ENCODE measurements around the gene PRODH.
"Not testable (repeated sequence)": the region's sequence is repeated elsewhere in the genome, so short reads cannot be mapped to it uniquely, and the experiment has no call there.

Gene PRODH

DNA sequence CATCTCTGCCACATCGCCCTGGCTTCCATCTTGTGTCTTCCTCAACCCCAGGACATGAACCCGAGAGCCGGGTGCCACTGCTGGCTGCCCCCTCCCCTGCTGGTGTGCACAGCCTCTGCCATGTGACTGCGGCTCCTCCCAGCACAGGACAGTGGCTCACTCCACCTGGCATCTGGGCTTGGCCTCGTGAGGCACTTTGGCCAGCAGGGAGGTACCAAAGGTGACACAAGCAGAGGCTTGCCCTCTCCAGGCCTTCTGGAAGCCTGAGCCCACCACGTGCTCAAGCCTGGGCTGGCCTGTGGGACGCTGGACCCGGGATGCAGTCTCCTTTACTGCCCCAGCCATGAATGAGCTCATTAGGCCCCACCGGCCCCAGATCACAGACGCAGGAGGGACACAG lies 21.5 kb downstream of the PRODH start:
- H3K36me3 ChIP-seq (ENCODE audit: control insufficient read depth in 2 of 2, insufficient read depth in 1 of 2, low read length in 2 of 2); H3K4me1 ChIP-seq (ENCODE audit: control insufficient read depth, insufficient read depth, low read length); H3K4me3 ChIP-seq (ENCODE audit: low read depth, low read length); POLR2A ChIA-PET; H3K27ac ChIP-seq (ENCODE audit: extremely low read depth, low read depth, low read length); H3K9me3 ChIP-seq (ENCODE audit: control insufficient read depth, insufficient read depth, low read depth, low read length): not testable (repeated sequence)
- CTCF ChIA-PET: interaction anchor here (1.2 kb wide), 1 partner anchor 9 kb away, joined by 3 read pairs; no protein-coding TSS in a partner anchor

DNA sequence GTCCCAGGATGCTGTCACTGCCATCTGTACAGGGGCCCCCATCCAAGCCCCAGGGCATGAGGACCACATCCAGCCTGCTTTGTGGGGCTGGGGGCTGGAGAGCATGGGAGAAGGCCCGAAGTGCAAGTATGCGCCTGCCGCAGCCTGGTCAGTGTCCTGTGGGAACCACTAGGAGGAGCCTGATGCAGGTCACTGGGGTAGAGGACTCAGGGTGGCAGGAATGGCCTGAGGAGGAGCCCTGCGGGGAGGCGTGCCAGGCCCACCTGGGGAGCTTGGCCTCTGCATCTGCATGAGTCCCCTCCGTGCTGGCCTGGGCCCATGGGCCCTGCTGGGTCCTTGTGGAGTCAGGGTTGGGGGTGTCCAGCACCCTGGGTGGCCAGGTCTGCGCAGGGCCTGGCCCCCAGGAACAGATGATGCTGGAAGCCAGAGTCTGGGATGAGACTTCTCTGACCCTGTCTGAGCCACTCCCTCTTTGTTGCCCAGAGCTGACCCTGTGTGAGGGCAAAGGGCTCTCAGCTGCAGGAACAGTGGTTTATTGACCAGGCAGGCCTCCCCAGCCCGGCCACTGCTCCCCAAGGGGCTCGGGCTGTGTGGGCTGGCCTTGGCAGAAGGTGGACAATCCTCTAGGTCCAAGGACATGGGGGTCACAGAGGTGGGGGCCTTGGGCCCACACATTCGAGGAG lies 23.7 kb downstream of the PRODH start:
- CTCF ChIA-PET: interaction anchor here (1.0 to 1.1 kb wide), 2 partner anchors 14 to 42 kb away, joined by 3 to 4 read pairs; no protein-coding TSS in a partner anchor
- H3K4me3 ChIP-seq (ENCODE audit: low read depth, low read length); H3K36me3 ChIP-seq (ENCODE audit: control insufficient read depth in 2 of 2, insufficient read depth in 1 of 2, low read length in 2 of 2); H3K4me1 ChIP-seq (ENCODE audit: control insufficient read depth, insufficient read depth, low read length); POLR2A ChIA-PET; H3K9me3 ChIP-seq (ENCODE audit: control insufficient read depth, insufficient read depth, low read depth, low read length); H3K27ac ChIP-seq (ENCODE audit: extremely low read depth, low read depth, low read length): not testable (repeated sequence)

DNA sequence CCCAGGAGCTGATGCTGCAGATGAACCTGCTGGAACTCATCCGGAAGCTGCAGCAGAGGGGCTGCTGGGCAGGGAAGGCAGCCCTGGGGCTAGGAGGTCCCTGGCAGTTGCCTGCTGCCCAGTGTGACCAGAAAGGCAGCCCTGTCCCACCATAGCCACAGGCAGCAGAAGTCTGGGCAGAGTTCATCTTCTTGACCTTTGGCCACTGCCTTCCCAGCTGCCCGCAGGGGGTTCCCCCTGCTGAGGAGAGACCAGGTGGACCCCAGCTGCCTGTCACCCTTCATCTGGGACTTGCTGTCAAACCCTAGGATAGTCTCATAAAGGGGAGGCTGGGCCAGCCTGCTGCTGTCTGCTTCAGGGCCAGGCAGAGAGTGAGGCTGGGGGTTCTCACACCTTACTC lies 24.6 kb downstream of the PRODH start:
- H3K4me3 ChIP-seq (ENCODE audit: low read depth, low read length); H3K4me1 ChIP-seq (ENCODE audit: control insufficient read depth, insufficient read depth, low read length); H3K27ac ChIP-seq (ENCODE audit: extremely low read depth, low read depth, low read length); CTCF ChIA-PET; H3K36me3 ChIP-seq (ENCODE audit: control insufficient read depth in 2 of 2, insufficient read depth in 1 of 2, low read length in 2 of 2); H3K9me3 ChIP-seq (ENCODE audit: control insufficient read depth, insufficient read depth, low read depth, low read length); POLR2A ChIA-PET: not testable (repeated sequence)

DNA sequence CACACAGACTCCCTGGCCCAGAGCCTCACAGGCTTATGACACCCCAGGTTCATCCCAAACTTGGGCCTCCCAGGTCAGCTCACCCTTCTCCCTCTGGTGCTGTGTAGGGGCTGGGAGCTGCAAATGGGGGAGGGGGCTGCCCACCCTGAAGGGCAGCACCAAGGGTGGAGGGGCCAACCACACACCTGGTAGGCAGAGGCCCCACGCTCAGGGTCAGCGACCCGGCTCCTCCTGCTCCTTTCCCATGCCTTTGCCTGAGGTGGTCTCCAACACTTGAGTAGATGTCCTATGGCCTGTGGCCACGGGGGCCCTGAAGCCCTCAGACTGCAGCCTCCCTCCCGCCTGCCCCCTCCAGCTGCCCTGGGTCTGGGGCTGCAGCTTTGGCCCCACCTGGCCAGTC lies 26.5 kb downstream of the PRODH start:
- Histone ChIP-seq H3K4me3 (ENCODE audit: low read depth, low read length) (no peak overlapping the region), H3K27ac (ENCODE audit: extremely low read depth, low read depth, low read length) (no peak overlapping the region), H3K36me3 (ENCODE audit: control insufficient read depth in 2 of 2, insufficient read depth in 1 of 2, low read length in 2 of 2) (no peaks in the 10 kb centered on the region), H3K9me3 (ENCODE audit: control insufficient read depth, insufficient read depth, low read depth, low read length) (no peaks in the 10 kb centered on the region), H3K4me1 (ENCODE audit: control insufficient read depth, insufficient read depth, low read length) (no peaks in the 10 kb centered on the region)
- no peak for TF ChIP-seq GFI1B (tag by site-specific recombination; IDR thresholded peaks at IDR 0.05)
- TF ChIP-seq MEIS1 (CRISPR knock-in tag; IDR thresholded peaks at IDR 0.05; ENCODE audit: borderline replicate concordance): no peak
- TF ChIP-seq ZNF596 (tag by site-specific recombination; IDR thresholded peaks at IDR 0.05): no peak
- TF ChIP-seq ZNF707 (tag by site-specific recombination; IDR thresholded peaks at IDR 0.05): no peak
- no peak for TF ChIP-seq ZNF785 (tag by site-specific recombination; IDR thresholded peaks at IDR 0.05)
- no peak for TF ChIP-seq ZNF501 (tag by site-specific recombination; IDR thresholded peaks at IDR 0.05)
- TF ChIP-seq, protein P1, sequence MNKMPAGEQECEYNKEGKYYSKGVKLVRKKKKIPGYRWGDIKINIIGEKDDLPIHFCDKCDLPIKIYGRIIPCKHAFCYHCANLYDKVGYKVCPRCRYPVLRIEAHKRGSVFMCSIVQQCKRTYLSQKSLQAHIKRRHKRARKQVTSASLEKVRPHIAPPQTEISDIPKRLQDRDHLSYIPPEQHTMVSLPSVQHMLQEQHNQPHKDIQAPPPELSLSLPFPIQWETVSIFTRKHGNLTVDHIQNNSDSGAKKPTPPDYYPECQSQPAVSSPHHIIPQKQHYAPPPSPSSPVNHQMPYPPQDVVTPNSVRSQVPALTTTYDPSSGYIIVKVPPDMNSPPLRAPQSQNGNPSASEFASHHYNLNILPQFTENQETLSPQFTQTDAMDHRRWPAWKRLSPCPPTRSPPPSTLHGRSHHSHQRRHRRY (tag by site-specific recombination; IDR thresholded peaks at IDR 0.05): no peak
- no peak for TF ChIP-seq KLF8 (tag by site-specific recombination; IDR thresholded peaks at IDR 0.05)
- TF ChIP-seq ZNF132 (tag by site-specific recombination; IDR thresholded peaks at IDR 0.05; ENCODE audit: borderline replicate concordance): no peak
- TF ChIP-seq ZNF48 (tag by site-specific recombination; IDR thresholded peaks at IDR 0.05): no peak
- TF ChIP-seq ZNF629 (tag by site-specific recombination; IDR thresholded peaks at IDR 0.05): no peak
- CTCF ChIA-PET: interaction anchor here (0.6 kb wide), 2 partner anchors 18 to 126 kb away, joined by 3 read pairs; no protein-coding TSS in a partner anchor
- POLR2A ChIA-PET: interaction anchor here (0.6 kb wide), 3 partner anchors 1063 to 1533 kb away, joined by 3 read pairs; no protein-coding TSS in a partner anchor

DNA sequence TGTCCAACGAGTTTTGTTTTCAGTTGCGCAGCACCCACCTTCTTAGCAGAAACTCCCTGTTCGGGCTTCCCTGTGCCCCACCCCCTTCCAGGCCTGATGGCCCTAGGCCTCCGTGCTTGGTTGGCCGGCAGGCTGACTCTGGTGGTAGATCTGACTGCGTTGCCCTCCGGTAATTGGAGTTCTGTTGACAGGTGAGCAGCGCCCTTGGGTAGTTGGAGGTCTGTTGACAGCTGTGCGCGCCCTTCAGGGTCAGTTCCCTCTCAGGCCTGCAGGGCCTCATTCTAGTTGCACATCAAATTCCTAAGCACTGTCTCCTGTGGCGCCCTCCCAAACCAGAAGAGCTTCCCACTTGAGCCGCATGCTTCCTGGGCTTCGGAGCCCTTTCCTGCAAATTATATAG lies 29.2 kb downstream of the PRODH start:
- H3K4me1 ChIP-seq (ENCODE audit: control insufficient read depth, insufficient read depth, low read length): no peaks in the 10 kb centered on the region
- no peak overlapping the region for H3K27ac ChIP-seq (ENCODE audit: extremely low read depth, low read depth, low read length)
- no peaks in the 10 kb centered on the region for H3K9me3 ChIP-seq (ENCODE audit: control insufficient read depth, insufficient read depth, low read depth, low read length)
- ChIA-PET POLR2A (interaction anchor here (0.9 kb wide), 1 partner anchor 23 kb away, joined by 3 read pairs; no protein-coding TSS in a partner anchor), CTCF (interaction anchor here (1.1 kb wide), 1 partner anchor 29 kb away, joined by 3 read pairs; the partner anchor contains the start of gene PRODH)
- no peaks in the 10 kb centered on the region for H3K36me3 ChIP-seq (ENCODE audit: control insufficient read depth in 2 of 2, insufficient read depth in 1 of 2, low read length in 2 of 2)
- TF ChIP-seq ZNF747 (tag by site-specific recombination; IDR thresholded peaks at IDR 0.05): no peak
- no peak for TF ChIP-seq GFI1B (tag by site-specific recombination; IDR thresholded peaks at IDR 0.05)
- no peak for TF ChIP-seq EGR2 (tag by site-specific recombination; IDR thresholded peaks at IDR 0.05; ENCODE audit: low read depth)
- TF ChIP-seq, protein P2, sequence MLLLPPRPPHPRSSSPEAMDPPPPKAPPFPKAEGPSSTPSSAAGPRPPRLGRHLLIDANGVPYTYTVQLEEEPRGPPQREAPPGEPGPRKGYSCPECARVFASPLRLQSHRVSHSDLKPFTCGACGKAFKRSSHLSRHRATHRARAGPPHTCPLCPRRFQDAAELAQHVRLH (tag by site-specific recombination; IDR thresholded peaks at IDR 0.05): no peak
- TF ChIP-seq ZNF623 (tag by site-specific recombination; IDR thresholded peaks at IDR 0.05): no peak
- TF ChIP-seq, protein P3, sequence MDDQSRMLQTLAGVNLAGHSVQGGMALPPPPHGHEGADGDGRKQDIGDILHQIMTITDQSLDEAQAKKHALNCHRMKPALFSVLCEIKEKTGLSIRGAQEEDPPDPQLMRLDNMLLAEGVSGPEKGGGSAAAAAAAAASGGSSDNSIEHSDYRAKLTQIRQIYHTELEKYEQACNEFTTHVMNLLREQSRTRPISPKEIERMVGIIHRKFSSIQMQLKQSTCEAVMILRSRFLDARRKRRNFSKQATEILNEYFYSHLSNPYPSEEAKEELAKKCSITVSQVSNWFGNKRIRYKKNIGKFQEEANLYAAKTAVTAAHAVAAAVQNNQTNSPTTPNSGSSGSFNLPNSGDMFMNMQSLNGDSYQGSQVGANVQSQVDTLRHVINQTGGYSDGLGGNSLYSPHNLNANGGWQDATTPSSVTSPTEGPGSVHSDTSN (CRISPR knock-in tag; IDR thresholded peaks at IDR 0.05): no peak
- no peak for TF ChIP-seq ZNF239 (tag by site-specific recombination; IDR thresholded peaks at IDR 0.05)
- no peak for TF ChIP-seq ZNF843 (tag by site-specific recombination; IDR thresholded peaks at IDR 0.05)
- H3K4me3 ChIP-seq (ENCODE audit: low read depth, low read length): no peak overlapping the region

DNA sequence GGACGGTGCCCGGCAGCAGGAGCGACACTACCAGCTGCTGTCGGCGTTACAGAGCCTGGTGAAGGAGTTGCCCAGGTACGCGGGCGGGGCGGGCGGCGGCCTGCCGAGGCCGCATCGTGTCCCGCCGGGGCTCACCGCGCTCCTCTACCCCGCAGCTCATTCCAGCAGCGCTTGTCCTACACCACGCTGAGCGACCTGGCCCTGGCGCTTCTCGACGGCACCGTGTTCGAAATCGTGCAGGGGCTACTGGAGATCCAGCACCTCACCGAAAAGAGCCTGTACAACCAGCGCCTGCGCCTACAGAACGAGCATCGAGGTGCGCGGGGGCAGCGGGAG lies 29.7 kb downstream of the PRODH start:
- H3K9me3 ChIP-seq (ENCODE audit: control insufficient read depth, insufficient read depth, low read depth, low read length); H3K36me3 ChIP-seq (ENCODE audit: control insufficient read depth in 2 of 2, insufficient read depth in 1 of 2, low read length in 2 of 2); H3K27ac ChIP-seq (ENCODE audit: extremely low read depth, low read depth, low read length); H3K4me1 ChIP-seq (ENCODE audit: control insufficient read depth, insufficient read depth, low read length); H3K4me3 ChIP-seq (ENCODE audit: low read depth, low read length): not testable (repeated sequence)
- ChIA-PET CTCF (interaction anchor here (0.5 to 1.1 kb wide), 3 partner anchors 30 to 838 kb away, joined by 3 to 4 read pairs (median 3); partner anchors contain the start of gene PRODH), POLR2A (interaction anchor here (0.9 kb wide), 1 partner anchor 23 kb away, joined by 3 read pairs; no protein-coding TSS in a partner anchor)

All from HEK293 (cell line).